OCI-LY7 (cell line): ENCODE results near the gene WDR70.

Source experiments
- EZH2phosphoT487 ChIP-seq: fragments of 200-600 bp; sonication (generic); IDR thresholded peaks from 2 replicates; pipeline ENCODE4 v1.6.1; 2018; ENCODE audit warnings: low read depth, borderline replicate concordance, mild to moderate bottlenecking, mixed run types, antibody characterized with exemption, low read length, moderate library complexity, mixed read lengths
- TF ChIP-seq, protein P1 (sequence below): fragments of 200-600 bp; sonication (generic); conservative IDR thresholded peaks from 2 replicates; pipeline ENCODE4 v1.5.1; 2014; ENCODE audit warnings: mild to moderate bottlenecking, antibody characterized with exemption, low read length, moderate library complexity, mixed read lengths

DNA sequence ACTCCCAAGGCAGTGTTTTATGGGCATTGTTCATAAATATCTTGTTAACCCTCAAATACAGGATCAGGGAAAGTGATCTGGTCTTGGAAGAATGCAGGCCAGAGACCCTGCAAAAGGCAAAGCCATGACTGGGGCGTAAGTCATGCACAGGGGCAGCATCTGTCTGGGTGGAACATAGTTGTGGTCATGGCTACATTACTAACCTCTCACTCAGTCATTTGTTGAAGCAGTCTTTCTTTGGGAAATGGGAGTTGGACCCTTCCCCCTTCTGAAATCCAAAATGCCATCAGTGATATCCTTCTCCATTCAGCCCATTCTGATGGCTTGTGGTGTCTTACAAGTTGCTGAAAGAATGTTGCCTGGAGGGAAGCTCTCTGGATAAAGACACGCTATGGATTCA lies 392.6 kb downstream of the WDR70 start:
- TF ChIP-seq, protein P1, sequence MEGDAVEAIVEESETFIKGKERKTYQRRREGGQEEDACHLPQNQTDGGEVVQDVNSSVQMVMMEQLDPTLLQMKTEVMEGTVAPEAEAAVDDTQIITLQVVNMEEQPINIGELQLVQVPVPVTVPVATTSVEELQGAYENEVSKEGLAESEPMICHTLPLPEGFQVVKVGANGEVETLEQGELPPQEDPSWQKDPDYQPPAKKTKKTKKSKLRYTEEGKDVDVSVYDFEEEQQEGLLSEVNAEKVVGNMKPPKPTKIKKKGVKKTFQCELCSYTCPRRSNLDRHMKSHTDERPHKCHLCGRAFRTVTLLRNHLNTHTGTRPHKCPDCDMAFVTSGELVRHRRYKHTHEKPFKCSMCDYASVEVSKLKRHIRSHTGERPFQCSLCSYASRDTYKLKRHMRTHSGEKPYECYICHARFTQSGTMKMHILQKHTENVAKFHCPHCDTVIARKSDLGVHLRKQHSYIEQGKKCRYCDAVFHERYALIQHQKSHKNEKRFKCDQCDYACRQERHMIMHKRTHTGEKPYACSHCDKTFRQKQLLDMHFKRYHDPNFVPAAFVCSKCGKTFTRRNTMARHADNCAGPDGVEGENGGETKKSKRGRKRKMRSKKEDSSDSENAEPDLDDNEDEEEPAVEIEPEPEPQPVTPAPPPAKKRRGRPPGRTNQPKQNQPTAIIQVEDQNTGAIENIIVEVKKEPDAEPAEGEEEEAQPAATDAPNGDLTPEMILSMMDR, result no peak
- no peak for TF ChIP-seq EZH2phosphoT487
